ENCODE data around the gene E2F2.
"Not testable (repeated sequence)": the region's sequence is repeated elsewhere in the genome, so short reads cannot be mapped to it uniquely, and the experiment has no call there.

The E2F2 gene

DNA sequence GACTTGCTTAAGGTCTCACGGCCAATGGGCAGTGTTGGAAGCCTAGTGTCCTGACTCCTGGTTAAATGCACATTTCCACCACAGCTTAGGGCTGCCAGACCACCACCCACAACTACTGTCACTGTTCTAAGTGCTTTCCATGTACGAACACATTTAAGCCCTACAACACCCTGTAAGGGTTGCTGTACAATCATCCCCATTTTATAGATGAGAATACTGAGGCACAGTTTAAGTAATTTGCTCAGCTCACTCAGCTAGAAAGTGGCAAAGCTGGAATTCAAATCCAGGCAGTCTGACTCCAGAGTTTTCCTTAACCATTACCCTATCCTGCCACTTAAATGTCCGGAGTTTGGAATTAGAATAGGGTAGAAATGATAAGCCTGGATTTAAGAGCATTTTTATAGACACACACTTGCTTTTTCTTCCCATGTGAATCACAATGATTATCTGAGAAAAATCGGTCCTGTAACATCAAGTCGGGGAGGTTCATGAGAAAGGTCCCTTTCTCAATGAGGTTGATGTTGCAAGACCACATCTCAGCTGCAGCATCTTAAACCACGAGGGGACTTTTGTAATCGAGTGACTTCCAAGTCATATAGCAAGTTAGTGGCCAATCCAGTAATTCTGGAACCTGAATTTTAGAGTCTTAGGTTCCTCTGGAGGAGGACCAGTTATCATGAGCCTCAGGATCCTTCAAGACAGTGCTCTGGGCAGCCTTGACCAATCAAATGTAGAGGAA lies 8.6 kb downstream of the E2F2 start:
- no peak for DNase-seq

GRCh38 chr1:23521588-23521987 lies 9.4 kb downstream of the E2F2 start:
- no peak for DNase-seq

DNA sequence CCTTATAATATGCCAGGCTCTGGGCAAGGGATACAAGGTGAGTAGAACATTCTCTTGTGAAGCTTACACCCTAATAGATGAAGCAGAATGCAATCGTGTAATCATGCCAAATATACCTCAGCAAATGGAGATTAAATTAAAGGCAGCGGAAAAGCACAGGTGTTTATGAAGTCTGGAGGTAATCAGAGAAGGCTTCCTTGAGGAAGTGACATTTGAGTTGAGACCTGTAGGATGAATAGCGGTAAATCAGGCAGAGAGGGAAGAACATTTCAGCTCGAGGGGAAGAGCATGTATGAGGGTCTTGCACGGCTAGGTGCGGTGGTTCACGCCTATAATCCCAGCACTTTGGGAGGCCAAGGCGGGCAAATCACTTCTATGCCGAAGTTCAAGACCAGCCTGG lies 13.5 kb downstream of the E2F2 start:
- no peak for DNase-seq

GRCh38 chr1:23515905-23516304 lies 15.1 kb downstream of the E2F2 start:
- no peak for DNase-seq

GRCh38 chr1:23514111-23514679 lies 16.8 kb downstream of the E2F2 start:
- DNase-seq = no peak

- DNase-seq = no peak
These were observed 21.1 kb downstream of the E2F2 start for GRCh38 chr1:23509896-23510295.

DNA sequence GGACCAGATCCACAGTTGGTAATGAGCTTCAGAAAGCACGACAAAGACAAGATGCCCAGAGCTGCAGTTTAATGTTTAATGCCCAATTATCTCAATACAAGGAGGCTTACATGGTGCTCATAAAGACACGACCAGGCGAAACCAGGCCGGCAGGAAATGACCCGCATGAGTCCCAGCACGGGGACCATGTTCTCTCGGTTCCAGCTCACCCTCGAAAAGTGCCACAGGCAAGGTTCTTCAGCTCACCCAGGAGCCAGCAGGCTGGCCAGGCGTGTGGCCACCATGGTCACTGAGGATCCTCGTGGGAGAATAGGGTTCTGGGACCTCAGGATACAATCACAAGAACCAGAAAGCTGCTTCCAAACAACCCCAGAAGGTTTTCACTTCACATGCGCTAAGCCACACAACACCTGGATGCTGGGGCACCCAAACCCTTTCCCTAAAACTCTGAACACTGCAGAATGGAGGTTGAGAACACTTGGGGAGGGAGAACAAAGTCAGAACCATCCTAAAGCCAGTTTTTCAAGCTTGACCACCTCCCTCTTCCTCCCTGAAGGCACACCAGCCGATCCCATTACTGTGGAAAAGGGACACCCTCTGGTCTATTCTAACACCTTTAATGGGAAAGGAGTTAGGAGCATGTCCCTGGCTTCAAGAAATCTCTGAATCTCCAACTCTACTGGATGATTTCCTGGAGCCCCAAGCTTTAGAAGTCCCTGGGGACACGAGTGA lies 24.5 kb downstream of the E2F2 start:
- no peak for DNase-seq

DNA sequence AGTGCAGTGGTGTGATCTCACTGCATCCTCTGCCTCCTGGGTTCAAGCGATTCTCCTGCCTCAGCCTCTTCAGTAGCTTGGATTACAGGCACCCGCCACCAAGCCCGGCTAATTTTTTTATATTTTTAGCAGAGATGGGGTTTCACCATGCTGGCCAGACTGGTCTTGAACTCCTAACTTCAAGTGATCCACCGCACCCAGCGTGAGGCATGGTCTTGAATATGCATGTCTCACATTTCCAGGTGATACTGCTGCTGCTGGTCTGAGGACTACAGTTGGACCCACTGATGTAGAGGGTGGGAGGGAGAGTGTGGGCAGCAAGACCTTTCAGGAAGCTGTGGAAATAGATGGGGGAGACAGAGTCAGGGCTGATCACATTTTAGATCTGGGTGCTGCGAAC lies 25.2 kb downstream of the E2F2 start:
- no peak for DNase-seq

DNA sequence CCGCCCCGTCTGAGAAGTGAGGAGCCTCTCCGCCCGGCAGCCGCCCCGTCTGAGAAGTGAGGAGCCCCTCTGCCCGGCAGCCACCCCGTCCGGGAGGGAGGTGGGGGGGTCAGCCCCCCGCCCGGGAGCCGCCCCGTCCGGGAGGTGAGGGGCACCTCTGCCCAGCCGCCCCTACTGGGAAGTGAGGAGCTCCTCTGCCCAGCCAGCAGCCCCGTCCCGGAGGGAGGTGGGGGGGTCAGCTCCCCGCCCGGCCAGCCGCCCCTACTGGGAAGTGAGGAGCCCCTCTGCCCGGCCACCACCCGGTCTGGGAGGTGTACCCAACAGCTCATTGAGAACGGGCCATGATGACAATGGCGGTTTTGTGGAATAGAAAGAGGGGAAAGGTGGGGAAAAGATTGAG lies 26.9 kb downstream of the E2F2 start:
- not testable (repeated sequence) for DNase-seq

GRCh38 chr1:23502951-23503350 lies 28.1 kb downstream of the E2F2 start:
- DNase-seq = no peak

GRCh38 chr1:23500466-23500865 lies 30.6 kb downstream of the E2F2 start:
- DNase-seq = peak in 2 of 3 experiments; percentile 10 to 36

DNA sequence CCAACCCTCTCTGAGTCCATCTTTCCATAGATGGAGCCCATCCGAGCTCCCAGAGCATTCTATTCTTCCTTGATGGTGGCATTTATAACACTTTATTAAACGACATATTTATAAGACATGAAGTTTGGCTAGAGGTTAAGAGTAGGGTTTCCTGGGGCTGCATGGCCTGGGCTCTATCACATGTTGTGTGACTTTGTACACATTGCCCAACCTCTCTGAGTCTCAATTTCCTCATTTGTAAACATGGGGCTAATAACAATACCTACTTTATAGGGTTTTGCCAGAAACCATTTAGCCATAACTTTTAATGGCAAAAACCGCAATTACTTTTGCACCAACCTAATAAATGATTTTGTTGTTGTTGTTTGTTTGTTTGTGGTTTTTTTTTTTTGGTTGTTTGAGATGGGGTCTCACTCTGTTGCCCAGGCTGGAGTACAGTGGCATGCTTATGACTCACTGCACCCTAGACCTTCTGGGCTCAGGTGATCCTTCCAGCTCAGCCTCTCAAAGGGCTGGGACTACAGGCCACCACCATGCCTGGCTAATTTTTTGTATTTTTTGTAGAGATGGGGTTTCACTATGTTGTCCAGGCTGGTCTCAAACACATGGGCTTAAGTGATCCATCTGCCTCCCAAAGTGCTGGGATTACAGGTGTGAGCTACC lies 33.1 kb downstream of the E2F2 start:
- no peak for DNase-seq

GRCh38 chr1:23496490-23497181 lies 34.4 kb downstream of the E2F2 start:
- no peak for DNase-seq

GRCh38 chr1:23494836-23495235 lies 36.2 kb downstream of the E2F2 start:
- not testable (repeated sequence) for DNase-seq

DNA sequence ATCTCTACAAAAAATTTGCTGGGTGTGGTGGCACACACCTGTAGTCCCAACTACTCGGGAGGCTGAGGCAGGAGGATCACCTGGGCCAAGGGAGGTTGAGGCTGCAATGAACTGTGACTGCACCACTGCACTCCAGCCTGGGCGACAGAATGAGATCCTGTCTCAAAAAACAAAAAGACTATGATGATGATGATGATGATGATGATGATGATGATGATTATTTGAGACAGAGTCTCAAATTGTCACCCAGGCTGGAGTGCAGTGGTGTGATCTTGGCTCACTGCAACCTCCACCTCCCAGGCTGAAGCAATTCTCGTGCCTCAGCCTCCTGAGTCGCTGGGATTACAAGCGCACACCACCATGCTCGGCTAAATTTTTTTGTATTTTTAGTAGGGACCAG lies 38.3 kb downstream of the E2F2 start:
- DNase-seq = not testable (repeated sequence)

GRCh38 chr1:23492132-23492720 lies 38.8 kb downstream of the E2F2 start:
- no peak for DNase-seq

GRCh38 chr1:23489842-23490241 lies 41.2 kb downstream of the E2F2 start:
- no peak for DNase-seq

DNA sequence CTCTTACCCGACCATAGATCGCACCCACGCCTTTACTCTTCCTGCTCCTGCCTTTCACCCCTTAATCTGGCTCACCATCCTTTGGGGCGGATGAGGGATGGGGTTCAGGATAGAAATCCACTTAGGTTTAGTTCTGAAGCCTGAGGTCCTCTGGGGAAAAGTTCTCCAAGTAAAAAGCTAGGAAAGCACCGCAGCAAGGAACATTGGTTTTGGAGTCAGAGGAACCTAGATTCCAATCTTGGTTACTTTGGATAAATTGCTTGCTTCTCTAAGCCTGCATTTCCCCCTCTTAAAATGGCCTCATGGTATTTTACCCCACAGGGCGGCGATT lies 46.1 kb downstream of the E2F2 start:
- no peak for DNase-seq

DNA sequence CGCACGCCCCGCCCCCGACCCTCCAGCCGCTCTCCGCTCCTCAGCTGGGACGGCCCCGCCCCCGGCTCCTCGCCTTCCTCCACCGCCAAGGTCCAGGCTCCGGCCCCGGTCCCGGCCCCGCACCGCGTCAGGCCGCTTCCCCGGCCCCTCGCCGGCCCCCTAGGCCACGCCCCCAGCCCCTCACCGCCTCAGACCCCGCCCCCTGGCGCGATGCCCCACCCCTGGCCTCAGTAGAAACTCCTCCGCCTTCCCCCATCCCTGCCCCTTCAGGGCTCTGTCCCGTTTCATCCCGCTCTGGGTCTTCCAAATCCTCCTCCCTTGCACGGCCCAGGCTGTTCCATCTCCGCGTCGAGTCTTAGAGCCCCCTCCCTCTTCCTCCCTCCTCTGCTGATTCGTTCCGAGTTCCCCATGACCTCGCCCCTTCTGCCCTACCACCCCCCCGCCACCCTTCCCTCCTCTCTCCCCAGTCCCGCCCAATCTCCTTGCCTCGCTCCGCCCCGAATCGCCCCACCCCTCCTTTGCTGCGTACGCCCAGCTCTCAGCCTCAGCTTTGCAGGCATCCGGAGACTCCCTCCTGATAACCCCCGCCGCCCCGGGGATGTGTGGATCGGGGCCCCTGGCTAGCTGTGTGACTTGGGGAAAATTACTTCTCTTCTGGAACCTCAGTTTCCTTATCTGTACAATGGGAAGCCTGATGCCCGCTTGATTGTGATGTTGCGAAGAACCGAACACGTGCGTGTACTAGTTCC lies 46.6 kb downstream of the E2F2 start:
- DNase-seq = peak; percentile 80 to 88 (median 83)

DNA sequence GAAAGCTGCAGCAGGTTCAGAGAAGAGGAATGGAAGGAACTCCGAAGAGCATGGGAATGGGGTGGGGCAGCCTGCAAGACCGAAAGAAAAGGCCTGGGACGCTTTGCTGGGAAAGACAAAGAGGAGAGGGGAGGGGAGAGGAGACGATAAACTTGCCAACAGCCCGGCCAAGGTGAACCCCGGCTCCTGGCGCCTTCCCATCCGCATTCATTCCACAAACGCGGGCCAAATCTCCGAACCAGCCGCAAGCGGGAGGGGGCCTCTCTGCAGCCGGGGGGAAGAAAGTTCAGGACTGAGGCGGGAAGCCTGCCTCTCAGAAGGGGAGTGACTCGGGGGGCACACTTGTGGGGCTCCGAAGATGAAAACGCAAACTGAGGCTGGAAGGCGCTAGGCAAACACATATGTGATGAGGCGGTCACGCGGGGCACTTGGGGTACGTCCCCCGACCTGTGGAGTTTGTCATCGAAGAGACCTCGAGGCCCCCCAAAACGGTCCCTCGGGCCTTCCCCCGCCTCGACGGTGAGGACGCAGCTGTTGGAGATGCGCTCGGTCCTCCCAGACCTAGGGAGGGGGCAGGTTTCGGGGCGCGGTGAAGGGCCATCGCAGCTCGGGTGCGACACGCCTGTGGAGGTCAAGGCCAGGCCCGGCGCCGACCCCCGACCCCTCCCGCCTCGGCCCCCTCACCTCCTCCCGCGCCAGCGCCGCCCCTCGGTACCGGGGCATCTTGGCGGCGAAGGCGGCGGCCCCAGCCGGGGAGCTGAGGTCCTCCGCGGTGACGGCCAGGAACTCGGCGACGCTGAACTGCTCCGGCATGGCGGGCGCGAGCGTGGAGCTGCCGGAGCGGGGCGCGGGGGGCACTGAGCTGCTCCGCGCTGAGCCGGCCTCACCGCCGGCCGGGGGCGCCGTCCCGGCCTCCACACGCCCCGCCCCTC lies 47.4 kb downstream of the E2F2 start, which contains the start of gene ASAP3:
ASAP3 (minus strand) TSS at position 859 of the 932 bp plus-strand sequence; CDS start at position 813, 46 bp downstream.
- DNase-seq = peak in 1 of 3 experiments; percentile 80

- no peak for DNase-seq
These were observed 49.1 kb downstream of the E2F2 start for GRCh38 chr1:23481904-23482303.
